ENCODE results near the gene CTNNA3. TPM values are rescaled to one million over a fixed set of nuclear protein-coding genes. Genes with fewer than 3 reads are reported as not detected.

The CTNNA3 gene
- polyA plus RNA-seq, 2 donors: 0.08 to 0.10 TPM

DNA sequence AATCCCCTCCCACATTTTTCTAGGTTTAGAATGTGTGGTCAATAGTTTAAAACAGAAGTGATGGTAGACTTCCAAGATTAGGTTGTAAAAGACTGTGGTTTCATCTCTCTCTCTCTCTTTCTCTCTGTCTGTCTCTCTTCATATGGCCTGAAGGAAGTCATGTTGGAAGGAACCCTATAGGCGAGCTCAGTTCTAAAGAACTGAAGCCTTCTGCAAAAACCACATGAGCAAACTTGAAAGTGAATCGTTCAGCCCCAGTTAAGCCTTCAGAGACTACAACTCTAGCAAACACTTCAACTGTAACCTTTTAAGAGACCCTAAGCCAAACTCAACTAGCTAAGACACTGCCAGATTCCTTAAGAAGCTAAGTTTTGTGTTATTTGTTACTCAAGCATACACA lies 1477.7 kb downstream of the CTNNA3 start:
- 45 to 64% methylated on average over 2 of the region's 2 CpGs for WGBS, 2 donors
- Histone ChIP-seq H3K27me3 (ENCODE audit: control insufficient read depth in 1 of 2, insufficient read depth in 2 of 2, low read length in 2 of 2) (no peaks in the 10 kb centered on the region), H3K4me1 (ENCODE audit: control insufficient read depth in 2 of 2, insufficient read depth in 2 of 2, low read length in 1 of 2) (no peaks in the 10 kb centered on the region), H3K9me3 (ENCODE audit: control insufficient read depth in 2 of 2, insufficient read depth in 1 of 2, low read depth in 1 of 2, low read length in 1 of 2) (peaks cover 0 to 5% of the 10 kb centered on the region in 2 donors), H3K27ac (ENCODE audit: low read depth in 2 of 2, low read length in 1 of 2) (no peak overlapping the region), H3K36me3 (ENCODE audit: control insufficient read depth in 2 of 2, insufficient read depth in 2 of 2, low read length in 1 of 2) (no peaks in the 10 kb centered on the region), H3K4me3 (ENCODE audit: low read depth in 1 of 2, low read length in 2 of 2) (no peak overlapping the region)

DNA sequence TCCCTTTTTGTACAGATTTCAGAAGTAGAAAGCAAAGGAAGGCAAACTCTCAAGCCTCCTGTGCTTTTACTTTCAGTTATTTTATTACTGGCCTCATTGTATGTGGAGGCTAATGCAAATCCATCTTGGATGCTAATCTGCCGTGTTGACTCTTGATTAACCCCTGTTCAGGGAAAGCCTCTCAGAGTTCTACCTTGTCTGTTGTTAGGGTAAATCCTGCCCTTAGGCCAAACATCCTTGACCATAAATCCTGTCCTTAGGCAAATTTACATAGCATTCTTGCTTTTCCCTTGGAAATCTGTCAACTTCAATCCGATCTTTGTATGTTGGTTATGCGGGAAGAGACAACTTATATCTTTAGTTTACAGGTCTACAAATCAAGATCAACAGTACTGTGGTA lies 1480.1 kb downstream of the CTNNA3 start:
- 61 to 71% methylated on average over 3 of the region's 3 CpGs for WGBS, 2 donors
- H3K9me3 ChIP-seq (ENCODE audit: control insufficient read depth in 2 of 2, insufficient read depth in 1 of 2, low read depth in 1 of 2, low read length in 1 of 2): peaks cover 0 to 5% of the 10 kb centered on the region in 2 donors
- no peaks in the 10 kb centered on the region for H3K4me1 ChIP-seq (ENCODE audit: control insufficient read depth in 2 of 2, insufficient read depth in 2 of 2, low read length in 1 of 2)
- no peak overlapping the region for H3K4me3 ChIP-seq (ENCODE audit: low read depth in 1 of 2, low read length in 2 of 2)
- no peaks in the 10 kb centered on the region for H3K27me3 ChIP-seq (ENCODE audit: control insufficient read depth in 1 of 2, insufficient read depth in 2 of 2, low read length in 2 of 2)
- H3K27ac ChIP-seq (ENCODE audit: low read depth in 2 of 2, low read length in 1 of 2): no peak overlapping the region
- H3K36me3 ChIP-seq (ENCODE audit: control insufficient read depth in 2 of 2, insufficient read depth in 2 of 2, low read length in 1 of 2): no peaks in the 10 kb centered on the region

DNA sequence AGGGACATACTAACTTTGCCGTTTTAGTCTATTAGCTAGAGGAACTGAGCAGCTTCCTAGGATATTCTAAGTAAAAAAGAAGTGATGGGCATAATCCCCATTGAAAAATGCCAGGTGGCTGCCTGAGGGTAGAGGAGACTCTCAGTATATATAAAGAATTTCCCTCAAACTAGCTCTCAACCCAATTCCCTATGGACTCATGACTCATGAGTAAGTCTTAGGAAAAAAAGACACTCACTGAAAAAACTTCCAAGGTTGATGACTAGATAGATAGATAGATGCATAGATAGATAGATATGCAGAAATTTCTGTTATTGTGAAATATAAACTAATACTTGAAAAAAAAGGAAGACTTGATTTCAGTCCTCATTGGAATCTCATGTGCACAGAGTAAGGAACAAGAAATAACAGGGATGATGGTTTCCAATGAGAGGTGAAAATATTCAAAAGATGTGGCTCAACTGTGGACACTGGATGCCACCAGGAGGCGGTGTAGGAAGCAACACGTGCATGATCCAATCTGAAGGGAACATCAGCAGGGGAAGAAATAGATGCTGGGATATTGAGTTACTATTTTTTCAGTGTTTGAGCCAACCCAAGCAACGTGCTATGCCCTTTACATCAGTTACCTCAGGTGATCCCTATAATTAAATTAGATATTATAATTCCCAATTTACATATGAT lies 1481.1 kb downstream of the CTNNA3 start:
- 65 to 69% methylated on average over 4 of the region's 4 CpGs for WGBS, 2 donors

DNA sequence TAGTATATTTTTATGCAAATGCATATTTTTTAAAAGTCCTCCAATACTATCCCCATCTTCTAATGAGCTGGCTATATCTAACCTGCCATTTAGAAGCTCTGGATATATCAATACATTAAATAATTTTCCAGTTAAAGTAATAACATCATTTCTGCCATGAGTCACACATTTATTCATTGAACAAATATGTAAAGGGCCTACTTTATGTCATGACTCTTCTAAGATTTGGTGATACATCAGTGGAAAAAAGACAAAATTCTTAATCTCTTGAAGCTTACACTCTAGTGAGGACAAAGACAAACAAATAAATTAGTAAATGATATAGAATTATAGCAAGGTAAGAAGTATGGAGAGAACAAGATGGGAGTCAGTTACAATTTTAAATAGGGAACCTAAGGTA lies 1487.0 kb downstream of the CTNNA3 start:
- Histone ChIP-seq H3K27ac (ENCODE audit: low read depth in 2 of 2, low read length in 1 of 2) (no peak overlapping the region), H3K4me1 (ENCODE audit: control insufficient read depth in 2 of 2, insufficient read depth in 2 of 2, low read length in 1 of 2) (no peaks in the 10 kb centered on the region), H3K9me3 (ENCODE audit: control insufficient read depth in 2 of 2, insufficient read depth in 1 of 2, low read depth in 1 of 2, low read length in 1 of 2) (no peaks in the 10 kb centered on the region), H3K27me3 (ENCODE audit: control insufficient read depth in 1 of 2, insufficient read depth in 2 of 2, low read length in 2 of 2) (no peaks in the 10 kb centered on the region), H3K4me3 (ENCODE audit: low read depth in 1 of 2, low read length in 2 of 2) (no peak overlapping the region), H3K36me3 (ENCODE audit: control insufficient read depth in 2 of 2, insufficient read depth in 2 of 2, low read length in 1 of 2) (no peaks in the 10 kb centered on the region)

More for the DNA sequence above, 1481.1 kb downstream of the CTNNA3 start:
- H3K4me3 ChIP-seq (ENCODE audit: low read depth in 1 of 2, low read length in 2 of 2): no peak overlapping the region
- H3K9me3 ChIP-seq (ENCODE audit: control insufficient read depth in 2 of 2, insufficient read depth in 1 of 2, low read depth in 1 of 2, low read length in 1 of 2): no peaks in the 10 kb centered on the region
- H3K4me1 ChIP-seq (ENCODE audit: control insufficient read depth in 2 of 2, insufficient read depth in 2 of 2, low read length in 1 of 2): no peaks in the 10 kb centered on the region
- H3K27ac ChIP-seq (ENCODE audit: low read depth in 2 of 2, low read length in 1 of 2): no peak overlapping the region
- no peaks in the 10 kb centered on the region for H3K27me3 ChIP-seq (ENCODE audit: control insufficient read depth in 1 of 2, insufficient read depth in 2 of 2, low read length in 2 of 2)
- no peaks in the 10 kb centered on the region for H3K36me3 ChIP-seq (ENCODE audit: control insufficient read depth in 2 of 2, insufficient read depth in 2 of 2, low read length in 1 of 2)

DNA sequence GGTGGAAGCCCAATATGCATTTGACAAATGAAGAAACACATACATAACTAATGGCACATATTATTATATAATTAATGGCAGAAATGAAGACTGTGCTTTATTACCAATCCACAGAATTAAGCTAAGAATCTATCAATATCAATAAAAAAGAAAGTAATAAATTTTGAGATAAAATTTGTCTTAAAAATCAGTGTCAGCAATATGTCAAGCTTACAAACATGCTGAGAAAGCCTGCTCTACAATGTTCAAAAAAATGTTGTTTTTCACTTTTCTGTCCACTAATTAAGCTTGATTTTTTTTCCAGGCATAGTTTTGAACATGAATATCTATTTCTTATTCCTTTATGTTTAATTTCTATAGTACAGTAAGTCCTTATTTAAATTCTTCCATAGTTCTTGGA lies 1491.2 kb downstream of the CTNNA3 start:
- Histone ChIP-seq H3K9me3 (ENCODE audit: control insufficient read depth in 2 of 2, insufficient read depth in 1 of 2, low read depth in 1 of 2, low read length in 1 of 2) (no peaks in the 10 kb centered on the region), H3K27ac (ENCODE audit: low read depth in 2 of 2, low read length in 1 of 2) (no peak overlapping the region), H3K36me3 (ENCODE audit: control insufficient read depth in 2 of 2, insufficient read depth in 2 of 2, low read length in 1 of 2) (no peaks in the 10 kb centered on the region), H3K27me3 (ENCODE audit: control insufficient read depth in 1 of 2, insufficient read depth in 2 of 2, low read length in 2 of 2) (no peaks in the 10 kb centered on the region), H3K4me1 (ENCODE audit: control insufficient read depth in 2 of 2, insufficient read depth in 2 of 2, low read length in 1 of 2) (no peaks in the 10 kb centered on the region), H3K4me3 (ENCODE audit: low read depth in 1 of 2, low read length in 2 of 2) (no peak overlapping the region)

DNA sequence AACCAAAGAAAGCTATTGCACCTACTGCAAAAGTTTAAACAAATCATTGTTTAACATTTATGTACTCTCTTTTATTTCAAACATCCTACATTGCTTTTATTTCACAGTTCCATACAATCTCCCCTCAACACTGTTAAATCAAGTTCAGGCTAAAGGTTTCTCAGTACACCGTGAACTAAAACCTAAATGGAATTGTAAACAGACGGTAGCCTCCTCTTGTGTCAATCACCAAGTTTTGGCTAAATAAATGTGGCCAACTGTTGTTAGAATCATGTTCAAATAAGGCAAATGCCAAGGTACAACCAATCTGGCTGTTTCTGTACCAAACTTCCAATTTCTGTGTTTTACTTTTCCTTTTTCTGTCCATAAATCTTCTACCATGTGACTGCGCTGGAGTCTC lies 1493.9 kb downstream of the CTNNA3 start:
- Histone ChIP-seq H3K27ac (ENCODE audit: low read depth in 2 of 2, low read length in 1 of 2) (no peak overlapping the region), H3K9me3 (ENCODE audit: control insufficient read depth in 2 of 2, insufficient read depth in 1 of 2, low read depth in 1 of 2, low read length in 1 of 2) (no peaks in the 10 kb centered on the region), H3K27me3 (ENCODE audit: control insufficient read depth in 1 of 2, insufficient read depth in 2 of 2, low read length in 2 of 2) (no peaks in the 10 kb centered on the region), H3K4me3 (ENCODE audit: low read depth in 1 of 2, low read length in 2 of 2) (no peak overlapping the region), H3K4me1 (ENCODE audit: control insufficient read depth in 2 of 2, insufficient read depth in 2 of 2, low read length in 1 of 2) (no peaks in the 10 kb centered on the region), H3K36me3 (ENCODE audit: control insufficient read depth in 2 of 2, insufficient read depth in 2 of 2, low read length in 1 of 2) (no peaks in the 10 kb centered on the region)
- 85 to 89% methylated on average over 3 of the region's 3 CpGs for WGBS, 2 donors

DNA sequence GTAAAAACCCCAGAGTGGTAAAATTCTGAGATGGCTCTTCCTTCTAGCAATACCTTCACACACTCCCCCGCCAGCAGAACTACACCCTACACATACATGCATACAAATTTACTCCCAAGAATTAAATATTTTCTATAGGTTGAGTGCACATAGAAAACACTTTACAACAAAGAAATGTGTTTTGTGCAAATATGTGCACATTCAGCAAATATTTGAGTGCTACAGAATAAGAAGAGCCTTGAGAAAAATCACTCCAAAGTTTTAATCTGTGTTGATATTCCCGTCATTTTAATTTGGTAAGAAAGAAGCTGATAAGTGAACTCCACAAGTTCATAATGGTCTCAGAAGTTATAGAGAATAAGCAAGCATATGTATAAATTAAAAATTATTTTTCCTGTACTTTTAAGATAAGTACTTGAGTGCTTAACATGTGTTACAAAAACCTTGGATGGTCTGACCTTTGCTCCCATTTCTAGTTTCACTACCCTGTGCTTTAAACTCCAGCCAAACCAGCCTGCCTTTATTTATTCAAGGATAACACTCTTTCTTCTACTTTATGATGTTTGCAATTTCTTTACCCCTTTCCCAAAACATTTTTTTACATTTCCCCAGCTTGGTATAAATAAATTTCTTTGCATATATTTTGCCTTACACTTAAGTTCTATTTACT lies 1503.7 kb downstream of the CTNNA3 start:
- no peak overlapping the region for H3K4me3 ChIP-seq (ENCODE audit: low read depth in 1 of 2, low read length in 2 of 2)
- no peaks in the 10 kb centered on the region for H3K27me3 ChIP-seq (ENCODE audit: control insufficient read depth in 1 of 2, insufficient read depth in 2 of 2, low read length in 2 of 2)
- no peak overlapping the region for H3K27ac ChIP-seq (ENCODE audit: low read depth in 2 of 2, low read length in 1 of 2)
- WGBS, 2 donors: 72 to 73% methylated on average over 2 of the region's 2 CpGs
- no peaks in the 10 kb centered on the region for H3K4me1 ChIP-seq (ENCODE audit: control insufficient read depth in 2 of 2, insufficient read depth in 2 of 2, low read length in 1 of 2)
- H3K36me3 ChIP-seq (ENCODE audit: control insufficient read depth in 2 of 2, insufficient read depth in 2 of 2, low read length in 1 of 2): no peaks in the 10 kb centered on the region
- no peaks in the 10 kb centered on the region for H3K9me3 ChIP-seq (ENCODE audit: control insufficient read depth in 2 of 2, insufficient read depth in 1 of 2, low read depth in 1 of 2, low read length in 1 of 2)

DNA sequence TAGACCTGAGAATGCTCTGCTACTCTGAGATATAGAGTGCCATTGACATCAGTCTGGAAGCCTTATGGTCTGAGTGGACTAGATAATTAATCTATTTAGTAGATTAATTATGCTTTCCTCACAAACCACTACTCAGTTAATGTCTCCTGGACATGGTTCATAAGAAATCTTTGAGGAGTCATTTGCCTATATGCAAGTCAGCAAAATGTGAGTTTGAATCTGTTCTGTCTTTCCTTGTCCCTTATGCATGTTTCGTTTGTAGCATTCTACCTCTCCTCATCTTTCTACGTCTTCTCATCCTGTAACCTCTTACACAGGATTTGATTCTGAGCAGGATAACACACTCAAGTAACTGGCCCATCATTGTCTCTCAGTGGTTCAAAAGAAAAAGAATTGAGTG lies 1505.6 kb downstream of the CTNNA3 start:
- H3K4me3 ChIP-seq (ENCODE audit: low read depth in 1 of 2, low read length in 2 of 2): no peak overlapping the region
- H3K36me3 ChIP-seq (ENCODE audit: control insufficient read depth in 2 of 2, insufficient read depth in 2 of 2, low read length in 1 of 2): no peaks in the 10 kb centered on the region
- no peak overlapping the region for H3K27ac ChIP-seq (ENCODE audit: low read depth in 2 of 2, low read length in 1 of 2)
- 87 to 91% methylated on average over 2 of the region's 2 CpGs for WGBS, 2 donors
- no peaks in the 10 kb centered on the region for H3K27me3 ChIP-seq (ENCODE audit: control insufficient read depth in 1 of 2, insufficient read depth in 2 of 2, low read length in 2 of 2)
- H3K4me1 ChIP-seq (ENCODE audit: control insufficient read depth in 2 of 2, insufficient read depth in 2 of 2, low read length in 1 of 2): no peaks in the 10 kb centered on the region
- H3K9me3 ChIP-seq (ENCODE audit: control insufficient read depth in 2 of 2, insufficient read depth in 1 of 2, low read depth in 1 of 2, low read length in 1 of 2): no peaks in the 10 kb centered on the region

DNA sequence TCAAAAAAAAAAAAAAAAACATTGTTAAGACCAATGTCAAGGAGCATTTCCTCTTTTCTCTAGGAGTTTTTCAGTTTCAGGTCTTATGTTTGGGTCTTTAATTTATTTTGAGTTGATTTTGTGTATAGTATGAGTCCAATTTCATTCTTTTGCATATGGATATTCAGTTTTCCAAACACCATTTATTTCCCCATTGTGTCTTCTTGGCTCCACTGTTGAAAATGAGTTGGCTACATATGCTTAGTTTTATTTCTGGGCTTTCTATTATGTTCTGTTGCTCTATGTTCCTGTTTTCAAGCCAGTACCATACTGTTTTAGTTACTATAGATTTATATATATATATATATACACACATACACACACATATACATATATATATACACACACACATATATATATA lies 1506.7 kb downstream of the CTNNA3 start:
- Histone ChIP-seq H3K36me3 (ENCODE audit: control insufficient read depth in 2 of 2, insufficient read depth in 2 of 2, low read length in 1 of 2) (no peaks in the 10 kb centered on the region), H3K4me1 (ENCODE audit: control insufficient read depth in 2 of 2, insufficient read depth in 2 of 2, low read length in 1 of 2) (no peaks in the 10 kb centered on the region), H3K9me3 (ENCODE audit: control insufficient read depth in 2 of 2, insufficient read depth in 1 of 2, low read depth in 1 of 2, low read length in 1 of 2) (no peaks in the 10 kb centered on the region), H3K27ac (ENCODE audit: low read depth in 2 of 2, low read length in 1 of 2) (no peak overlapping the region), H3K27me3 (ENCODE audit: control insufficient read depth in 1 of 2, insufficient read depth in 2 of 2, low read length in 2 of 2) (no peaks in the 10 kb centered on the region), H3K4me3 (ENCODE audit: low read depth in 1 of 2, low read length in 2 of 2) (no peak overlapping the region)

DNA sequence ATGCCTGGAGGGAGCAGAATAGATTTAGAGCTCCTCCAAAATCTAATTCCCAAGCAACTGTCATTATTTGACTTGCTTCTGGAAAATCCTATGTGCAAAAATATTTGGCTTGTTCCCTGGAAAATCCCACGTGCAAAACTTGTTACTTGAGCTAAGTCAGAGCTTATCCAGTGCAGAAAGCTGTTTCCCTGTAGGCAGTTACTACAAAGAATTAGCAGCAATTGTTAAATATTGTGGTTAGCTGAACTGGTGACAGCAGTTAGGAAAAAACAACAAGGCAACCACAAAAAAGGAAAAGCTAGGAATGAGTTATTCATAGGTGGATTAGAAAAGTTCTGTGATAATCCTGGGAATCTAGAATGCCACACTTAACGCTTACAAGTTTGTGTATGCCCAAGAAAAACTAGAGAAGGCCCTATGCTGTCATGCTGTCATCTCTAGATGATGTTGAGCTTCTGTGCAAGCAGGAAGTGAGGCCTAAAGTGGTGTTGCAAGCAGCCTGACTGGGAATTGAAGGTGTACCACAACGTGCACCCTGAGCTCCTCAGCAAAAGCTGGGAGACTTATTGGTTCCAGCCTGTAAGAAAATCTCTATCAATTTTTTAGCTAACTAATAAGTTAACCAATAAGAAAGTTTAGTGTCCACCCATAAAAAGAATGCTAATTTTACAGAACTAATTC lies 1508.8 kb downstream of the CTNNA3 start:
- H3K27me3 ChIP-seq (ENCODE audit: control insufficient read depth in 1 of 2, insufficient read depth in 2 of 2, low read length in 2 of 2): no peaks in the 10 kb centered on the region
- H3K36me3 ChIP-seq (ENCODE audit: control insufficient read depth in 2 of 2, insufficient read depth in 2 of 2, low read length in 1 of 2): no peaks in the 10 kb centered on the region
- H3K4me3 ChIP-seq (ENCODE audit: low read depth in 1 of 2, low read length in 2 of 2): no peak overlapping the region
- 27 to 37% methylated on average over 3 of the region's 3 CpGs for WGBS, 2 donors
- H3K4me1 ChIP-seq (ENCODE audit: control insufficient read depth in 2 of 2, insufficient read depth in 2 of 2, low read length in 1 of 2): no peaks in the 10 kb centered on the region
- H3K27ac ChIP-seq (ENCODE audit: low read depth in 2 of 2, low read length in 1 of 2): no peak overlapping the region
- no peaks in the 10 kb centered on the region for H3K9me3 ChIP-seq (ENCODE audit: control insufficient read depth in 2 of 2, insufficient read depth in 1 of 2, low read depth in 1 of 2, low read length in 1 of 2)

All from esophagus (tissue), 2 donors.